Measurements from ENCODE around the gene RENBP.

DNA sequence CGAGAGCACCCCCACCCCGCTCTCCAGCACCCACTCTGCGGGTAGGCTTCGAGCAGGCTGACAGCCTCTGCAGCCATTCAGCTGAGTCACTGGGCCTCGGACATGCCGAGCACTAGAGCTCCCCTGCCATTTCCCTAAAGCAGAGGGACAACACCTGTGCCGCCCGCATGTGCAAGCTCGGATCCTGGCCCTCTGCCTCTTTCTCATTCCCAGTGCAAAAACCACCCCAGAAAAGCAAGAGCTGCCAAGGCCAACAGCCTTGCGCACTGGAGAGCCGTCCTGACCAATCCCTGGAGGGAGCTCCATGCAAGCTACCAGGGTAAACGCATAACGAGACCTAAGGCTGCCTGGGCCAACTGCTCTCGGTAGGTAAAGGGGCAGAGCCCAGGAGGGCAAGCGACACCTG lies 21.8 kb upstream of the RENBP start:
- TF ChIP-seq POLR2AphosphoS5 (IDR thresholded peaks at IDR 0.05), result no peak
- TF ChIP-seq, protein P1, sequence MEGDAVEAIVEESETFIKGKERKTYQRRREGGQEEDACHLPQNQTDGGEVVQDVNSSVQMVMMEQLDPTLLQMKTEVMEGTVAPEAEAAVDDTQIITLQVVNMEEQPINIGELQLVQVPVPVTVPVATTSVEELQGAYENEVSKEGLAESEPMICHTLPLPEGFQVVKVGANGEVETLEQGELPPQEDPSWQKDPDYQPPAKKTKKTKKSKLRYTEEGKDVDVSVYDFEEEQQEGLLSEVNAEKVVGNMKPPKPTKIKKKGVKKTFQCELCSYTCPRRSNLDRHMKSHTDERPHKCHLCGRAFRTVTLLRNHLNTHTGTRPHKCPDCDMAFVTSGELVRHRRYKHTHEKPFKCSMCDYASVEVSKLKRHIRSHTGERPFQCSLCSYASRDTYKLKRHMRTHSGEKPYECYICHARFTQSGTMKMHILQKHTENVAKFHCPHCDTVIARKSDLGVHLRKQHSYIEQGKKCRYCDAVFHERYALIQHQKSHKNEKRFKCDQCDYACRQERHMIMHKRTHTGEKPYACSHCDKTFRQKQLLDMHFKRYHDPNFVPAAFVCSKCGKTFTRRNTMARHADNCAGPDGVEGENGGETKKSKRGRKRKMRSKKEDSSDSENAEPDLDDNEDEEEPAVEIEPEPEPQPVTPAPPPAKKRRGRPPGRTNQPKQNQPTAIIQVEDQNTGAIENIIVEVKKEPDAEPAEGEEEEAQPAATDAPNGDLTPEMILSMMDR (IDR thresholded peaks at IDR 0.05), result no peak
- no peak for TF ChIP-seq POLR2A (IDR thresholded peaks at IDR 0.05)
